Measurements from ENCODE around the gene SYTL2. TPM values are rescaled to one million over a fixed set of nuclear protein-coding genes. Genes with fewer than 3 reads are reported as not detected.
A peak's percentile ranks its signal among the peaks of the same experiment; 100 is the strongest.

The SYTL2 gene
- polyA plus RNA-seq, 1 of the 3 experiments (the other 2 are of a cell fraction): 36.0 TPM

DNA sequence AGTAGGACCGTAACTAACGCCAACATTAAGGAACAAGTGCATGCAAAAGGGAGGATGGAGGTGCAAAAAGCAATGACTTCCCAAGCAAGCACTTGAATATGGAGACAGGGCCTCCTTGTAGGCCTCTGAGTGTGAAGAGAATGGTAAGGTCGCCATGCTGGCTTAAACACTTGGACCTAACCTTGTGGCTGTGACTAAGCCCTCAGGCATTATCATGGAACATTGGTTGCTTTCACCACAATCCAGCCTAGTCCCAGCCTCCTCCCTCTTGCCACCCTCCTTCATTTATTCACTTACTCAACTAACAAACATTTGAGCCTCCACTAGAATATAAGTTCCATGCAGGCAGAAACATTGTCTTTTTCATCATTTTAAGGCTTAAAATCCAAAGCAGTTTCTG lies 11.9 kb upstream of the SYTL2 start (continued):
- TF ChIP-seq TAF1 (IDR thresholded peaks at IDR 0.05; ENCODE audit: borderline replicate concordance, low read depth, low read length) (no peak), GABPA (IDR thresholded peaks at IDR 0.05; ENCODE audit: low read depth) (no peak), RFX5 (IDR thresholded peaks at IDR 0.05; ENCODE audit: low read length) (no peak), FOXM1 (IDR thresholded peaks at IDR 0.05; ENCODE audit: low read depth) (no peak), YY1 (IDR thresholded peaks at IDR 0.05; ENCODE audit: low read depth) (no peak), SMC3 (IDR thresholded peaks at IDR 0.05; ENCODE audit: low read depth, low read length) (no peak), RXRA (IDR thresholded peaks at IDR 0.05; ENCODE audit: borderline replicate concordance, low read depth) (no peak), FOSL2 (IDR thresholded peaks at IDR 0.05; ENCODE audit: borderline replicate concordance, low read depth) (no peak)
- TF ChIP-seq, protein P1, sequence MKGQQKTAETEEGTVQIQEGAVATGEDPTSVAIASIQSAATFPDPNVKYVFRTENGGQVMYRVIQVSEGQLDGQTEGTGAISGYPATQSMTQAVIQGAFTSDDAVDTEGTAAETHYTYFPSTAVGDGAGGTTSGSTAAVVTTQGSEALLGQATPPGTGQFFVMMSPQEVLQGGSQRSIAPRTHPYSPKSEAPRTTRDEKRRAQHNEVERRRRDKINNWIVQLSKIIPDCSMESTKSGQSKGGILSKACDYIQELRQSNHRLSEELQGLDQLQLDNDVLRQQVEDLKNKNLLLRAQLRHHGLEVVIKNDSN (IDR thresholded peaks at IDR 0.05; ENCODE audit: borderline replicate concordance, low read depth): no peak

DNA sequence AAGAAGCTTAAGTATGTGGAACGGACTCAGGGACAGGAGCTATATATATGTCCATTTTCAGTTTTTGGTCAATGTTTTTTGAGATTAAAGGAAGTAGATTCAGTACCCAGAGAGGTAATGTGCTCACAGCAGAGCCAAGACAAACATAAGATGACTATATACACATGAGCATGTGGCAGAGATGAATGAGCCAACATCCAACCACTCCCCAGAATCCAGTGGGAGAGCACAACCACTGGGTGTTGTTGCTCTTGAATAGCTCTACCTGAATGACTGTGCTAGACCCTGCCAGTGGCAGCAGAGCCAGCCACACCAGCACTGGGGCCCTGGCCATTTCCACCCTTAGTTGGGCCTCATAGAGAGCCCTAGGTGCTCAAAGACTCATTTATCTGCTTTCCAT lies 10.7 kb upstream of the SYTL2 start:
- Histone ChIP-seq H3K4me3 (ENCODE audit: low read depth in 2 of 2, low read length in 1 of 2) (no peak overlapping the region), H3K9me3 (no peaks in the 10 kb centered on the region), H3K4me2 (0 out of 2 replicates have a peak overlapping the region, but pooled peaks have one; percentile 25), H3K36me3 (replicated peaks in 1 of 2; ENCODE audit: control insufficient read depth in 1 of 2, insufficient read depth in 2 of 2, low read length in 1 of 2) (no peaks in the 10 kb centered on the region), H3K79me2 (ENCODE audit: insufficient read depth) (no peaks in the 10 kb centered on the region), H3K27ac (ENCODE audit: low read depth in 2 of 2, low read length in 1 of 2) (peak overlapping the region in 1 of 2 experiments; percentile 4; a peak in 1 of 4 replicates), H3K9ac (no peak overlapping the region), H3K27me3 (ENCODE audit: insufficient read depth) (no peaks in the 10 kb centered on the region), H3K9me2 (no peaks in the 10 kb centered on the region), H3F3A (replicated peaks; ENCODE audit: insufficient read depth) (peaks cover 6% of the 10 kb centered on the region), H2AFZ (ENCODE audit: low read depth) (no peak overlapping the region), H3K4me1 (ENCODE audit: control insufficient read depth in 1 of 2, insufficient read depth in 2 of 2, low read depth in 1 of 2, low read length in 1 of 2) (peaks cover 8 to 20% of the 10 kb centered on the region in 2 experiments), H4K20me1 (ENCODE audit: insufficient read depth) (no peaks in the 10 kb centered on the region)
- ChIA-PET POLR2A (no interaction called here), CTCF (no interaction called here)
- DNase-seq: no peak
- 78% methylated on average over 1 of the region's 1 CpG for WGBS (ENCODE audit: low lambda C conversion rate)
- TF ChIP-seq, protein P2, sequence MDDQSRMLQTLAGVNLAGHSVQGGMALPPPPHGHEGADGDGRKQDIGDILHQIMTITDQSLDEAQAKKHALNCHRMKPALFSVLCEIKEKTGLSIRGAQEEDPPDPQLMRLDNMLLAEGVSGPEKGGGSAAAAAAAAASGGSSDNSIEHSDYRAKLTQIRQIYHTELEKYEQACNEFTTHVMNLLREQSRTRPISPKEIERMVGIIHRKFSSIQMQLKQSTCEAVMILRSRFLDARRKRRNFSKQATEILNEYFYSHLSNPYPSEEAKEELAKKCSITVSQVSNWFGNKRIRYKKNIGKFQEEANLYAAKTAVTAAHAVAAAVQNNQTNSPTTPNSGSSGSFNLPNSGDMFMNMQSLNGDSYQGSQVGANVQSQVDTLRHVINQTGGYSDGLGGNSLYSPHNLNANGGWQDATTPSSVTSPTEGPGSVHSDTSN (IDR thresholded peaks at IDR 0.05): peak; percentile 80
- peak; percentile 42; the same call in 1 of the 2 replicates for TF ChIP-seq TCF12 (IDR thresholded peaks at IDR 0.05)
- no peak for TF ChIP-seq NRF1 (IDR thresholded peaks at IDR 0.05; ENCODE audit: low read depth, low read length)
- peak; percentile 71; the same call in 1 of the 2 replicates for TF ChIP-seq NFIC (IDR thresholded peaks at IDR 0.05; ENCODE audit: borderline replicate concordance)

DNA sequence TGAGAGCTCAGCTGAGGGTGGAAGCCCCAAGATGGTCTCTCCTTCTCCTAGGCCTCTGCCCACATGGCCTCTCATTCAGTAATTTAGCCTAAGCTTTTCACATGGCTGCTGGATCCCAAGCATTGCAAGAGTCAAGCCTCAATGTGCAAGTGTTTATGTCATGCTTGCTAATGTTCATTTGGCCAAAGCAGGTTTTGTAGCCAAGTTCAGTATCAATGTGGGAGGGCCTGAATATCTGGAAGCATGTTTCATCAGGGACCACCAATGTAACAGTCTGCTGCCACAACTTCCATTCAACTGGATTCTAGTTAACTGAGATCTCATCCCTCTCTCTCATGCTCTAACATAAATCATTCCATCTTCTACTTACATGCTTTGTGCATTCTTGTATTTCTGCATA lies 8.5 kb upstream of the SYTL2 start:
- no peak overlapping the region for H3K9ac ChIP-seq
- H3K27me3 ChIP-seq (ENCODE audit: insufficient read depth): no peaks in the 10 kb centered on the region
- no peaks in the 10 kb centered on the region for H3K9me3 ChIP-seq
- no peak overlapping the region for H2AFZ ChIP-seq (ENCODE audit: low read depth)
- H3K4me2 ChIP-seq: no peak overlapping the region
- H4K20me1 ChIP-seq (ENCODE audit: insufficient read depth): no peaks in the 10 kb centered on the region
- H3K4me1 ChIP-seq (ENCODE audit: control insufficient read depth in 1 of 2, insufficient read depth in 2 of 2, low read depth in 1 of 2, low read length in 1 of 2): peaks cover 0 to 20% of the 10 kb centered on the region in 2 experiments; a peak in 2 of 4 replicates
- no peak overlapping the region for H3K4me3 ChIP-seq (ENCODE audit: low read depth in 2 of 2, low read length in 1 of 2)
- H3F3A ChIP-seq (replicated peaks; ENCODE audit: insufficient read depth): peaks cover 24% of the 10 kb centered on the region
- POLR2A ChIA-PET: no interaction called here
- CTCF ChIA-PET: no interaction called here
- no peak for DNase-seq
- no peaks in the 10 kb centered on the region for H3K79me2 ChIP-seq (ENCODE audit: insufficient read depth)
- H3K36me3 ChIP-seq (replicated peaks in 1 of 2; ENCODE audit: control insufficient read depth in 1 of 2, insufficient read depth in 2 of 2, low read length in 1 of 2): no peaks in the 10 kb centered on the region
- H3K27ac ChIP-seq (ENCODE audit: low read depth in 2 of 2, low read length in 1 of 2): no peak overlapping the region
- H3K9me2 ChIP-seq: no peaks in the 10 kb centered on the region
- TF ChIP-seq FOSL2 (IDR thresholded peaks at IDR 0.05; ENCODE audit: borderline replicate concordance, low read depth) (no peak), SIN3A (IDR thresholded peaks at IDR 0.05; ENCODE audit: borderline replicate concordance, low read depth, low read length) (no peak), GATA2 (CRISPR knock-in tag; IDR thresholded peaks at IDR 0.05) (no peak), MXI1 (IDR thresholded peaks at IDR 0.05; ENCODE audit: low read depth, low read length) (no peak), JUND (IDR thresholded peaks at IDR 0.05) (no peak), ELF1 (IDR thresholded peaks at IDR 0.05) (no peak), RCOR1 (IDR thresholded peaks at IDR 0.05; ENCODE audit: low read length) (no peak), TAF1 (IDR thresholded peaks at IDR 0.05; ENCODE audit: borderline replicate concordance, low read depth, low read length) (no peak), FOXM1 (IDR thresholded peaks at IDR 0.05; ENCODE audit: low read depth) (no peak)
- TF ChIP-seq, protein P3, sequence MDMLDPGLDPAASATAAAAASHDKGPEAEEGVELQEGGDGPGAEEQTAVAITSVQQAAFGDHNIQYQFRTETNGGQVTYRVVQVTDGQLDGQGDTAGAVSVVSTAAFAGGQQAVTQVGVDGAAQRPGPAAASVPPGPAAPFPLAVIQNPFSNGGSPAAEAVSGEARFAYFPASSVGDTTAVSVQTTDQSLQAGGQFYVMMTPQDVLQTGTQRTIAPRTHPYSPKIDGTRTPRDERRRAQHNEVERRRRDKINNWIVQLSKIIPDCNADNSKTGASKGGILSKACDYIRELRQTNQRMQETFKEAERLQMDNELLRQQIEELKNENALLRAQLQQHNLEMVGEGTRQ (IDR thresholded peaks at IDR 0.05; ENCODE audit: borderline replicate concordance, low read depth, low read length): no peak
- TF ChIP-seq, protein P1 (IDR thresholded peaks at IDR 0.05; ENCODE audit: borderline replicate concordance, low read depth): no peak
- TF ChIP-seq, protein P4, sequence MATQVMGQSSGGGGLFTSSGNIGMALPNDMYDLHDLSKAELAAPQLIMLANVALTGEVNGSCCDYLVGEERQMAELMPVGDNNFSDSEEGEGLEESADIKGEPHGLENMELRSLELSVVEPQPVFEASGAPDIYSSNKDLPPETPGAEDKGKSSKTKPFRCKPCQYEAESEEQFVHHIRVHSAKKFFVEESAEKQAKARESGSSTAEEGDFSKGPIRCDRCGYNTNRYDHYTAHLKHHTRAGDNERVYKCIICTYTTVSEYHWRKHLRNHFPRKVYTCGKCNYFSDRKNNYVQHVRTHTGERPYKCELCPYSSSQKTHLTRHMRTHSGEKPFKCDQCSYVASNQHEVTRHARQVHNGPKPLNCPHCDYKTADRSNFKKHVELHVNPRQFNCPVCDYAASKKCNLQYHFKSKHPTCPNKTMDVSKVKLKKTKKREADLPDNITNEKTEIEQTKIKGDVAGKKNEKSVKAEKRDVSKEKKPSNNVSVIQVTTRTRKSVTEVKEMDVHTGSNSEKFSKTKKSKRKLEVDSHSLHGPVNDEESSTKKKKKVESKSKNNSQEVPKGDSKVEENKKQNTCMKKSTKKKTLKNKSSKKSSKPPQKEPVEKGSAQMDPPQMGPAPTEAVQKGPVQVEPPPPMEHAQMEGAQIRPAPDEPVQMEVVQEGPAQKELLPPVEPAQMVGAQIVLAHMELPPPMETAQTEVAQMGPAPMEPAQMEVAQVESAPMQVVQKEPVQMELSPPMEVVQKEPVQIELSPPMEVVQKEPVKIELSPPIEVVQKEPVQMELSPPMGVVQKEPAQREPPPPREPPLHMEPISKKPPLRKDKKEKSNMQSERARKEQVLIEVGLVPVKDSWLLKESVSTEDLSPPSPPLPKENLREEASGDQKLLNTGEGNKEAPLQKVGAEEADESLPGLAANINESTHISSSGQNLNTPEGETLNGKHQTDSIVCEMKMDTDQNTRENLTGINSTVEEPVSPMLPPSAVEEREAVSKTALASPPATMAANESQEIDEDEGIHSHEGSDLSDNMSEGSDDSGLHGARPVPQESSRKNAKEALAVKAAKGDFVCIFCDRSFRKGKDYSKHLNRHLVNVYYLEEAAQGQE (IDR thresholded peaks at IDR 0.05; ENCODE audit: low read depth, low read length): no peak

Measured in SK-N-SH (cell line).